ENCODE results near the gene ATM.
"Not testable (repeated sequence)": the region's sequence is repeated elsewhere in the genome, so short reads cannot be mapped to it uniquely, and the experiment has no call there.

Gene ATM

GRCh38 chr11:108414958-108415357, 192.1 kb downstream of the ATM start:
- no peaks in the 10 kb centered on the region for H3K36me3 ChIP-seq
- H3K9me3 ChIP-seq, result no peaks in the 10 kb centered on the region
- no peak for DNase-seq
- no peak overlapping the region for H3K4me3 ChIP-seq
- H3K4me1 ChIP-seq, result no peaks in the 10 kb centered on the region
- H3K27ac ChIP-seq, result no peak overlapping the region
- no peak for TF ChIP-seq CTCF (IDR thresholded peaks at IDR 0.05)
- no peaks in the 10 kb centered on the region for H3K27me3 ChIP-seq
- intact Hi-C loops (cut with DNase I; ENCODE audit: low total_unique reads), result no loop called here

- TF ChIP-seq CTCF (IDR thresholded peaks at IDR 0.05), result peak in 1 of 2 experiments; percentile 16
- H3K27ac ChIP-seq; H3K4me1 ChIP-seq; intact Hi-C loops (cut with DNase I; ENCODE audit: low total_unique reads); H3K36me3 ChIP-seq; H3K27me3 ChIP-seq; H3K4me3 ChIP-seq; DNase-seq; H3K9me3 ChIP-seq: not testable (repeated sequence)
Measured at GRCh38 chr11:108417551-108417950, 194.7 kb downstream of the ATM start.
